Ishikawa (cell line): ENCODE measurements around the gene CORO1C.

Experiments
- CEBPB ChIP-seq: IDR thresholded peaks from 2 replicates; pipeline ENCODE4 v1.6.1; 2012
- CREB1 ChIP-seq: IDR thresholded peaks from 2 replicates; pipeline ENCODE4 v1.6.1; 2012; ENCODE audit warnings: low read depth
- EGR1 ChIP-seq: IDR thresholded peaks from 2 replicates; pipeline ENCODE4 v1.6.1; 2012
- EP300 ChIP-seq: IDR thresholded peaks from 2 replicates; pipeline ENCODE4 v1.6.1; 2012; ENCODE audit warnings: borderline replicate concordance
- FOXM1 ChIP-seq: IDR thresholded peaks from 2 replicates; pipeline ENCODE4 v1.6.1; 2012; ENCODE audit warnings: low read depth, borderline replicate concordance
- NFIC ChIP-seq: IDR thresholded peaks from 2 replicates; pipeline ENCODE4 v1.6.1; 2012
- RAD21 ChIP-seq: IDR thresholded peaks from 2 replicates; pipeline ENCODE4 v1.6.1; 2012; ENCODE audit warnings: low read depth
- REST ChIP-seq: IDR thresholded peaks from 2 replicates; pipeline ENCODE4 v1.6.1; 2012; ENCODE audit warnings: low read depth, mild to moderate bottlenecking
- TAF1 ChIP-seq: IDR thresholded peaks from 2 replicates; pipeline ENCODE4 v1.6.1; 2012; ENCODE audit warnings: low read depth, mild to moderate bottlenecking
- TCF12 ChIP-seq: IDR thresholded peaks from 2 replicates; pipeline ENCODE4 v1.6.1; 2012; ENCODE audit warnings: low read depth
- TEAD4 ChIP-seq: IDR thresholded peaks from 2 replicates; pipeline ENCODE4 v1.6.1; 2012
- USF1 ChIP-seq: IDR thresholded peaks from 2 replicates; pipeline ENCODE4 v1.6.1; 2012
- YY1 ChIP-seq: IDR thresholded peaks from 2 replicates; pipeline ENCODE4 v1.6.1; 2012; ENCODE audit warnings: low read depth
- ZBTB7A ChIP-seq: IDR thresholded peaks from 2 replicates; pipeline ENCODE4 v1.6.1; 2012; ENCODE audit warnings: low read depth
- TF ChIP-seq, protein P1 (sequence below): IDR thresholded peaks from 2 replicates; pipeline ENCODE4 v1.6.1; 2012

CORO1C gene

DNA sequence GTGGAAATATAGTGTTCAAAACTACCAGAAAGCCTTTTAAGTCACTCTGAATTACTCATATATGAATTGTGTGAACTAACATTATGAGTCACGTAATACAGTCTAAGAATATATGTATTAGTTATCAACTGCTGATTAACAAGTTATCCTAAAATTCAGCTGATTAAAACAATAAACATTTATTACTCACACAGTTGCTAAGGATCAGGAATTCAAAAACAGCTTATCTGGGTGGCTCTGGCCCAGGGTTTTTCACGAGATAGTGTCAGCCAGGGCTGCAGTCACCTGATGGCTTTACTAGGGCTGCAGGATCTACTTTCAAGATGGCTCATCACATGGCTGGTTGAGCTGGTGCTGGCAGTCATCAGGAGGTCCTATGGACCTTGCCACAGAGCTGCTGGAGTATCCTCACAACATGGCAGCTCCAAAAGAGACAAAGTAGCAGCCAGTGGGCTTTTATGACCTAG, 36.5 kb downstream of the CORO1C start:
- TF ChIP-seq ZBTB7A (no peak), EGR1 (no peak), FOXM1 (no peak), TCF12 (no peak), CEBPB (no peak), TEAD4 (no peak), REST (no peak), YY1 (no peak), USF1 (no peak), TAF1 (no peak), RAD21 (no peak), CREB1 (no peak)
- TF ChIP-seq, protein P1, sequence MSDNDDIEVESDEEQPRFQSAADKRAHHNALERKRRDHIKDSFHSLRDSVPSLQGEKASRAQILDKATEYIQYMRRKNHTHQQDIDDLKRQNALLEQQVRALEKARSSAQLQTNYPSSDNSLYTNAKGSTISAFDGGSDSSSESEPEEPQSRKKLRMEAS = no peak

DNA sequence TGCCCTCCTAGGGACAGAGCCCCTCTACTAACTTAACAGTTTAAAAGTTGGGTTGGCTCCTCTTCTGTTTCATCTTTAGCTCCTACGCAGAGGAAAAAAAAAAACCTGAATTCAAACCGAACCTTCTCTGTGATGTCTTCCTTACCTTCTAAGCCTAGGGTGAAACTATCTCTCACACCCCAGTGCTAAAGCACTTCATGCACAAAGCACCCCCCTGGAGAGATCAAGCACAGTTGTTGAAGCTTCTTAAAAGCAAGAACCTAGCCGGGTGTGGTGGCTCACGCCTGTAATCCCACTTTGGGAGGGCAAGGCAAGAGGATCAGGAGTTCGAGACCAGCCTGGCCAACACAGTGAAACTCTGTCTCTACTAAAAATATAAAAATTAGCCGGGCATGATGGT, 37.6 kb downstream of the CORO1C start:
- no peak for TF ChIP-seq ZBTB7A
- TF ChIP-seq CEBPB = no peak
- no peak for TF ChIP-seq EP300
- TF ChIP-seq TCF12 = no peak
- TF ChIP-seq EGR1 = no peak

DNA sequence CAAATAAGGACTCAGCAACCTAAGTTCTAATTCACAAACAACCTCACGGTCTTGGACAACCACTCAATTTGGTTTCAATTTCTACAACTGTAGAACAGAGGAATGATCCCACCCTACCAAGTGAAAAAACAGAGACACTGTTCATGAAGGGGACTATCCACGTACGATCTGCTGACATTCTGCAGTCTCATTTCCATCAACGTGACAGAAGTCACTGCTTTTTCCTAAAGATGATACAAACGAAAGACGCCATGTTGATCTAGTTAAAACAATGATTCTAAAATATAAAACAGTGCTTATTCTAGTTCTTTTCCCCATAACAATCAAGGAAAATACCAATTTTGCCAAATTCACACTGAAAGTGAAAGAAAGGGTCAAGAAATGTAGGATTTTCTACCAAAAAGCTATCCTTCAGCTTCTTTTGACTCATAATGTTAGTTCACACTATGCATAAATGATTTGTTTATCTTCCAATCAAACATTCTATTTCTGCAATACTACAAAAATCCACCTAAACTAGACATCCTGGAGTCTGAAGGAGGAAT, 38.1 kb downstream of the CORO1C start:
- no peak for TF ChIP-seq CEBPB
- TF ChIP-seq RAD21 = no peak
- TF ChIP-seq TAF1 = no peak
- no peak for TF ChIP-seq YY1
- no peak for TF ChIP-seq FOXM1
- TF ChIP-seq ZBTB7A = no peak
- TF ChIP-seq TEAD4 = no peak
- TF ChIP-seq, protein P1 = no peak
- TF ChIP-seq NFIC = no peak
- TF ChIP-seq EGR1 = no peak
- TF ChIP-seq CREB1 = no peak
- TF ChIP-seq REST = no peak
- TF ChIP-seq EP300 = no peak

DNA sequence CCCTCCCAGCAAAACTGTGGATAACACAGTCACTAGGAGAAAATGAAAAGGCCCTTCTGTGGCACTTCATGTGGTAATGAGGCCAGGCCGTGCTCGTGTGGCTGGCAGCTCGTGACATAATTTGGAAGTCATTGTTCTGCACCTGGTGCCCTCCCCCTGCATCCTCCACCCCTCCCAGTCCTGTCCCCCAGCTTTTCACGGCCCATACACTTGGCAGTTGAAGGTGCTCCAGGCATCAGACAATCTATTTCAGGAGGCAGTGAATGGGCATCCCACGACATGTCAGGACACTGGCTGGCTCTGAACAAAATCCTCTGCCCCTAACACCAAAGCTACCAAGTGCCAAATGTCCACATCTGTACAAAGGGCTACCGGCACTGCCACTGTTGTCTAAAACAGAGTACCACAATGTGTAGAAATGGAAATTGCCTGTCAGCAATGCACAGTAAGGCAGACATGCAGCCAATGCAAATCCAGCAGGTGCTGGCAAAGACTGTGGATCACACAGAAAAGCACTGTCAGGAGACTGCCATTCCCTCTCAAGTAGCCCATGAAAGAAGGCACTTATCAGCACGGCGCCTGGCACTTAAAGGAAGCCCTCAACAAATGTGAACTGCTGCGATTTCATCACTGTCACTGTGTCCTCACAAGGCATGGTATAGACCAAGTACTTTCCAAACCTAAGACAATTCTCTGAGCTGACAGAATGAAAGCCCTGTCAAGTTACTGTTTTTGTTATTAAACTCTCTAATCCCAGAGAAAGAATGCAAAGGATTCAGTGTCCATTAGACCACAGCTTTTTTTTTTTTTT, 39.1 kb downstream of the CORO1C start:
- no peak for TF ChIP-seq TAF1
- TF ChIP-seq TCF12 = no peak
- TF ChIP-seq USF1 = no peak

DNA sequence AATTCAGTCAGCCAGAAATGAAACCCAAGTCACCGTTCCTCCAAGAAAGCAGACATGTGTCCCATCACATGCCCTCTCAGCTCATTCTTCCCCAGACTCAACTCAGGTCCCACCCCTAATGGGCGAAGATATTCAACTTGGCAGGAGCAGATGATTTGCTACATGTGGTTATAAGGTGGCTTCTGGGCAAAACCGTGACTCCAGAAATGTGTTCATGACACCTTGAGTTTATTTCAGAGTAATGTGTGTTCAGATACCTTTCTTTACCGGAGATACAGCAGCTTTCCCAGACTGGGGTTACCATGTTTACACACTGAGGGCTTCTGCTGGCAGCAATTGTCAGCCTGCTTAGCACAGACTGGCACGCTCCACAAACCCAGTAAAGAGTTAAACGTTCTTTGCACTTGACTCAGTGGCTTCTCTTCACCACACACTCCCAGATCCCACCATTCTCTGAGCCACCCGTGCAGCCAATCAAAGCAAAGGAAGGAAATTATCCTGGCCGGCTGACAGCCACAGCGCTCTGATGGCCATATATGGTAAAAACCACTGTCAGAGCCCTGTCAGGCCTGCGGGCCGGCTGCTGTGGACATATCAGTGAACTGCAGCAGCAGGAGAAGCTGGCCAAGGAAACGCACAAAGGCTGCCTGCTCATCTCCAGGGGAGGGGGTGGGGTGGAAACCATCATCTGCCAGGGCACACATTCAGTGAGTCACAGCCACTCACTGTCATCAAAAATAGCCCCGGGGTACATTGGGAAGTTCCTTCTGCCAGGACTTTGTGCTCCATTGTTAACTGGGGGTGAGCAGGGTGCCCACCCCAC, 39.9 kb downstream of the CORO1C start:
- TF ChIP-seq RAD21 (no peak), USF1 (no peak; the same call in 1 of the 2 replicates), EGR1 (no peak), NFIC (peak; percentile 75), ZBTB7A (peak; percentile 37; the same call in 1 of the 2 replicates), YY1 (0 out of 2 replicates have a peak, but pooled peaks have one; percentile 34), REST (no peak), TCF12 (no peak), TEAD4 (no peak), CREB1 (no peak), FOXM1 (no peak; the same call in 1 of the 2 replicates), EP300 (peak; percentile 76; the same call in 1 of the 2 replicates), CEBPB (no peak), TAF1 (peak; percentile 38; the same call in 1 of the 2 replicates)
- TF ChIP-seq, protein P1 = peak; percentile 81
